Anterior cingulate cortex (tissue), 58 donors: ENCODE measurements around the gene PLPP1.

Experiments used
- DNase-seq, 58 donors: peaks; one replicate each; lab custom pipeline; 2025; lab: John Stamatoyannopoulos, UW

PLPP1 gene

DNA sequence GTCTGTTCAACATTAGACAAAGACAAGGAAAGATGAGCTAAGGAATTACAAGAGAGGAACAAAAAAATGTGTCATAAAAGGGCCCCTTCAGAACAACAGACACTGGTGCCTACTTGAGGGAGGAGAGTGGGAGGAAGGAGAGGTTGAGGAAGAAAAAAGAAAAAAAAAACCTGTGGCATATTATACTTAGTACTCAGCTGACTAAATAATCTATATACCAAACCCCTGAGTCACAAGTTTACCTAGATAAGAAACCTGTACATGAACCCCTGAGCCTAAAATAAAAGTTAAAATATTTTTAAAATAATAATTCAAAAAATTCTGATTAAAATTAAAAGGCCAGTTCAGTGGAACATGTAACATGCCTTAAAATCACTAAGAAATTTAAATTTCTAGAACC lies 119.7 kb downstream of the PLPP1 start:
- no peak for DNase-seq

DNA sequence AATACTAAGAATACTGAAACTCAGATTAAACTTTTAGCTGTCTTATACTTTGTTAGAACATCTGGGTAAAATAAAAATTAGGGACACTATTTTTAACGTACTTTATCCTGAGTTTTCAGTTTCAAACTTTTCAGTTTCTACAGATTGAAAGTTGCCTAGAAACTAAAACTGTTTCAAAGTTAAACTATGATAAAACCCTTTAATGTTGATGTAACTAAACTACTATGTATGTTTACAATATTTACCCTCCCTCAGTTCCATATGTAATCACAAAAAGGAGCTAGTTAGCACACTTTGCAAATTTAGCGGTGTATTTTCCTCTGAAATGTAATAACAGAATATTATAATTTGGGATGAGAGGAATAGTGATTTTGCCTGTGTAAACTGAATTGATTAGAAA lies 121.1 kb downstream of the PLPP1 start:
- no peak for DNase-seq

DNA sequence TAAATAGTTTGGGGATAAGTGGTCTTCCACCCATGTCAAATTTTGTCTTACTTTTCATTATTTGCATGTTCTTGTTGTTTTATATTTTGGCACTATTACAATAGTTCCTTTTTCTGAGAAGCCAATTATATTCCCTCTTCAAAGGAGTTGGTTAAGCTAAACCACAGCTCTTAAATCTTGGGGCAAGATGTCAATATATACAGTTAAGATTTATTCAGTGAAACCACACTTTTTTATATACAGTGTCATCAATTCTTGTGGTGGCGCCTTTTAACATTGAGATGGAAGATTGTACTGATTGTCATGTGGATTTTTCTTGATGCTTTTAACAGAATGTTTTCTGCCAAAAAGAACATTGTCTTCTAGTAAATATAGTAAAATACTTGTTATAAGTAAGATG lies 122.9 kb downstream of the PLPP1 start:
- DNase-seq = no peak

DNA sequence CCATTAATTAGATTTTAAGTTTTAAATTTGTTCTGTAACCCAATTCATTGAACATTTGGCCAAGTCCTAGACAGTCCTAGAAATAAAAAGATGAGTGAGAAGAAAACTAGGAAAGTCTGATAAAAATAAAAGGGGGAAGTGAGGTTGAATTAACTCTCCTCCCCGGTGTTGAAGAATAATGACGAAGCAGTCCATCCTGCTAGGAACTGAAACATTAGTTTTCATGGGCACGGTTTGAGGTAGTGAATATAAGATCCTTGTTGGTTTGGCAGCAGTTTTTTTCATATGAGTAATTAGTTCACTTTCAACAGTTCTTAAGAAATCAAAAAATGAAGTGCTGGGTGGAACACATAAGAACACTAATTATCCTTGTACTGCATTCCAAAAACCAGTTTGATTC lies 123.9 kb downstream of the PLPP1 start:
- DNase-seq = peak in 1 of 58 donors; percentile 9

DNA sequence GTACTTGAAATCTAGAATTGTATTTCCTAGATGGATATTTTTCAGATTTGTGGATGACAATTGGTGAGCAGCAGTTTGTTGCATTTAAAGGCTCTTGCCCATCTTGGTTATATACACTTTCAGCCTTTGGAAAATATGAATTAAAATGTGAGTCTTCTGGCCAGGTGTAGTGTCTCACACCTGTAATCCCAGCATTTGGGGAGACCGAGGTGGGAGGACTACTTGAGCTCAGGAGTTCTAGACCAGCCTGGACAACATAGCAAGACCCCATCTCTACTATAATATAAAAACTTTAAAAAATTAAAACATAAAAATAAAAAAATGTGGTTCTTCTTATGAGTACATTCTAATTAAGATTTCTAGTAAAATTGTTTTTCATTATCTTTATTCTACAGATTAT lies 125.0 kb downstream of the PLPP1 start:
- no peak for DNase-seq

DNA sequence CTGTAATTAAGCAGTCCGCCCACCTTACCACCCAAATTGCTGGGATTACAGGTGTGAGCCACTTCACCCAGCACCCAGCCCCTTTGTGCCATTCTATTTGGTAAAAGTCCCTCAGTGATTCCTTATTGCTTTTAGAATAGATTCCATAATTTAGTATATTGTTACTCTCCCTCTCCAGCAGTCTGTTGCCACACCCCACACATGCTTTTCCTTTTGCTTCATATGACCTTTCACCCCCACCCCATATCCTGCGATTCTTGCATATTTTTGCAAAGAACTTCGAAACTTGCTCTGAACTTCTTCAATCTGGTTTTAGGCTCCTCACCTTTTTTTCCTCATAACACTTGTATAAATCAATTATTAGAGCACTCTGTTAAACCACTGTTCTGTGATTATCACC lies 126.8 kb downstream of the PLPP1 start:
- DNase-seq = no peak

DNA sequence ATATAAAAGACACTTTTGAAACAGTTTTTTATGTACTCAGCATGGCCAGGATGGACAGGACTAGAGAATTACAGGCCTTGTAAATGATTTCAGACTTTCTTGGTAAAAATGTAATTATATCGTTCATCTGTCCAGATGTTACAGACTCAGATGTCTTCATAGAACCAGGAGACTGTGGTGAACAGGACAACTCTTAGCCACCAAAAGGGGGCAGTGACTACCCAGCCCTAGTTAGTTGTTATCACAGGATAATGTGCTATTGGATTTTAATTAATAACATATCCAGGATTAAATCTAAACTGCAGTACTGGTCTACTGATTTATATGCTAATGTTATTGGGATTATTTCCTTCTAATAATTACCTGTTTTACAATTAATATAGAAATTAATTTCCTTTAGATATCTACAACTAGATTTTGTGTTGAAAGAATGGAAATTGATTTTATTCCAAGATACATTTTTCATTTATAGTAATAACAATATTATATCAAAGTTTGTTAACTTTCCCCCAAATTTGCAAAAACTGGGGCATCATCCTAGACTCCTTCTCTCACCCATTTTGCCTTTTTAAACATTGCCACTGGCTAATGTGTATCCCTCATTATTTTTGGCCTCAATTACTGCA lies 127.6 kb downstream of the PLPP1 start:
- DNase-seq = peak in 12 of 58 donors; percentile 3 to 38 (median 12)

DNA sequence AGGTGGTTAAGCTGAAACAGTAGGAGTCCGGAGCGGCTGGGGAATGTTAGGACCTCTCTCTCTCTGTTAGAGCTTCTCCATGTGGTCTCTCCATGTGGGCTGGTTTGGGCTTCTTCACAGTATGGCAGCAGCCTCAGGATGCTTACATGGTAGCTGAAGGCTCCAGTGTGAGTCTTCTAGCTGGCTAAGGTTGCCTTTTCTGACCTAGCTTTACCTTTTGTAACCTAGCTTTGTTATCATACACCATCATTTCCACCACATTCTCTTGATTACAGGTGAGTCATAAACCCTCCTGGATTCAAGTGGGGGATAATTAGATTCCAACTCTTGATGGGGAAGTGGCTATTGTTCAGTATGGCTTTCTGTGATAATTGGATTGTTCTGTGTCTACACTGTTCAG lies 128.5 kb downstream of the PLPP1 start:
- no peak for DNase-seq

DNA sequence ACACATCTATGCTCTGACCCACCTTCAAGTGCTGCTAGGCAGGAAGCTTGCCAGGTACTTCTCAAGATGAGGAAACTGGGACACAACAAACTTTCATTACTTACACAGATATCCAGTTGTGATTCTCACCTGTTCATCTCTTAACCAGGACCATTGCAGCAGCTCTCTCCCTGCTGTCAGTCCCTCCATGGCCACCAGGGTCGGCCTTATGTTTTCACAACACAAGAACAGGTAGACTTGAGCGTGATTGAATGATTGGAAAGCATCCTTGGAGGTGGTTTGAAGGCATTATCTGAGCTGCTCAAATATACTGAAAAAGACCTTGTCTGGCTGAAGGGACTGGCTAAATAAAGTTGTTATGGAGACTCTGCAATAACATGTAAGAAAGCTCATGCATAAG lies 132.6 kb downstream of the PLPP1 start:
- DNase-seq = no peak

DNA sequence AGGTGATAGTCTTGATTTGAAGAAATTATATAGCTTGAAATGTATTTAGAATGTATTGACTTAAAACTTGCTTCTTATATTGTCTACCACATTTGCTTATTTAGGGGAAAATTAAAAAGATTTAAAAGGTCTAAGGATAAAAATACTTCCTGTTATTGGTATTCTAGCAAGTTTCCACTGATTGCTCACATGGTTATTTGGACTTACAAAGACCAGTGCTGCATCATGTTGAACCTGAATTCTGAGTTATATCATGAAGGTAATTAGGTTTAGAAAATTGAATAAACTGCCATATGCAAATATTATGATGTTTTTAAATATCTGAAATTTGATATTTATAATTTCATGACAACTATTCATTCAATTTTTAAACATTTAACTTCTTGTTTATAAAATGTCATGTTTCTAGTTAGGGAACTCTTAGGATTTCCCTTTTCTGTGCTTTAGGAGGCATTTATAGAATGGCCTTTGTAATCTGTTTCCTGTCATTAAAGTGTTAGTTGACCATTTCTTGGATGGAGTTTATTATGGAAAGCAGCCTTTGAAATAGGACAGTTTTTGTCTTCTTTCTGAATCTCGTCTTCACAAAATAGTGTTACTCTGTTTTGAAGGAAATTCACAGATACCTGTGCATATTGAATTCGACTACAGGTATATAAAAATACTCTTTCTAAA lies 141.1 kb downstream of the PLPP1 start:
- no peak for DNase-seq

DNA sequence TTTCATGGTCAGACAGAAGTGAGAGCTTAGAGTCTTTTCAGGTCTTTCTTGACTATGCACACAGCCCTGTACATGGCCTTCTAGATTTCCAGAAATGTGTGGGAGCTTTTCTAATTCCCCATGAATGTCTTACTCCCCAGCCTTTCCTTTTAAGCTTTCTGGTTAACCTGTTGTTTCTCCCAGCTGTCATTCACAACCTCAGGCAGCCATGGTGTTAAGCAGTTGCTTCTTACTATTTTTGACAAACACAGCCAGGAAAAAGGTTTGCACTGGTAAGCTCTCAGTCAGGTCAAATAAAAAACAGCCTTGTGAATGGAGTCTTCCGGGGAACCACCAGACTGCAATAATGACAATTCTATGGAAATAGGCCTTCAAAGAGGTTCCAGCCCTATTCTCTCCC lies 142.1 kb downstream of the PLPP1 start:
- no peak for DNase-seq

DNA sequence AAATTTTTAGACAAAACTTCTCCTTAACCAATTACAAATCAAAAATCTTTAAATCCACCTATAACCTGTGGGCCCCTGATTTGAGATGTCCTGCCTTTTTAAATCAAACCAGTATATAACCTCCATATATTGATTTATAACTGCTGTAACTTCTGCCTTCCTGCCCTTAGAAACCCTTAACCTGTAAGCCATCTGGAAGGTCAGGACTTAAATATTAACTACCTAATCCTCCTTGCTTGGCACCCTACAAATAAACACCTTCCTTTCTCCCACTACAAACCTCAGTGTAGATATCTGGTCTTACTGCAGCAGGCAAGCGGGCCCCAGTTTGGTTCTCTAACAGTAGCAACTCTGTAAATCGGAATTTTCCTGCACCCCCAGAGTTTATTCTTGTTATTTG lies 143.1 kb downstream of the PLPP1 start:
- DNase-seq = no peak

DNA sequence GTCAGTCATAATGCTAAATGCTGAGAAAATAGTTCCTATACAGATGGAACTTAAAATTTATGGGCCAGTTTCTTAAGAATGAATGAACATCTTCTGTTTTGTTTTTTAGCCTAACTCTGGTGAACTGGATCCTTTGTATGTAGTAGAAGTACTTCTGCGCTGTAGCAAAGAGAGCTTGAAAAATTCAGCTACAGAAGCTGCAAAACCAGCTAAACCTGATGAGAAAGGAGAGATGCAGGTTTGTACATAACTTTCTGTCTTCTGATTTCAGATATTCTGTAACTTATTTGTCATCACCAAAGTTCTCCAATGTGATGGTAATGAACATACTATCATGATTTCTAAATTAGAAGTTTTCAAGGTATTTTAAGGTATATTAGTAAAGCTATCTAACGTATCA lies 146.9 kb downstream of the PLPP1 start:
- DNase-seq = no peak

DNA sequence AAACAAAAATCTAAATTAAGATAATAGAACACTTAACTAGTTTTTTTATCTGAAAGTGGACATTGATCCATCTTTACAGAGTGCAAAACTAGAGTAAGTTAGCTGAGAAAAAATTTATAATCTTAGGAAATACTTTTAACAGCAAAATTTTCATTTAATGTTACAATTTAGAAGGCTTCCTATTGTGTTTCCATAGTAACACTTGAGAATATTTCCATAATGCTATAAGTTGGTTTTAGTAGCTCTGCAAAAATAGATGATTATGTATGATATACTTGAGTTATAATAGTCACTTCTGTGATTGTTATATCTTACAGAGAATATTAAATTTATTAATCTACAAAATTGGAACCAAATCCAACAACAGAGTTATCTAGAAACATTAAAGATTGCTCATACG lies 148.4 kb downstream of the PLPP1 start:
- DNase-seq = no peak

DNA sequence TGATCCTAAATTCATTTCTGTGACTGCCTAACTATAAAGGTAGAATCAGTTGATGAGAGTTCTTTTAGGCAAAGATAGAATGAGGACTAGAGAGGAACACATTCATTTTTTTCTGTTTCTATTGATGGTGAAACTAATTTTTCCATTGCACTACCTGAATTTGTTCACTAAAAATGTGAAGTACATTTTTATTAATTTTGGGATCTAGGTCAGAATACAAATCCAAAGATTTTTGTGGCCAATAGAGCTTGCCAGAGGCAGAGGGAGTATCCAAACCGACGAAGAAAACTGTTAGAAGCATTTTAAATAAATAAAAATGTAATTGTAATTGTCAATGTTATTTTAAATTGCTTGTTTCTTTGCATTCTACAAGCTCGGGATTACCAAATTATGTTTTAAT lies 148.9 kb downstream of the PLPP1 start:
- no peak for DNase-seq

DNA sequence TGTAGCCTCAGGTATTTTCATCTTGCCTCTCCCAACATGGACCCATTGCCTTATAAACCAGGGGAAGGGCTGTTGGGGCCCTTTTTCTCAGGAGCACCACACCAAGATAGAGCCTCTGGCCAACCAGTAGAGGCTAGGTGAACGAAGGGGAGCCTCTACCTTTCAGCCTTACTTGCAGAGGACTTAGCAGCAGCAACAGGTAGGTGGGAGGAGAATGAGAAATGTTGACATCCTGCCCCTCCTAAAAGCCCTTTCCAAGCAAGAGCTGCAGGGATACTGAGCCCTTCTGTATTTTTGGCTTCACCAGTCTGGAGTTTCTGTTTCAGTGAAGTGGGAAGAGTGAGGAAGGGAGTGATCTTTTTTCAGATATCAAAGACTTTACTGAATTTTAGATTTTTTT lies 149.5 kb downstream of the PLPP1 start:
- no peak for DNase-seq

DNA sequence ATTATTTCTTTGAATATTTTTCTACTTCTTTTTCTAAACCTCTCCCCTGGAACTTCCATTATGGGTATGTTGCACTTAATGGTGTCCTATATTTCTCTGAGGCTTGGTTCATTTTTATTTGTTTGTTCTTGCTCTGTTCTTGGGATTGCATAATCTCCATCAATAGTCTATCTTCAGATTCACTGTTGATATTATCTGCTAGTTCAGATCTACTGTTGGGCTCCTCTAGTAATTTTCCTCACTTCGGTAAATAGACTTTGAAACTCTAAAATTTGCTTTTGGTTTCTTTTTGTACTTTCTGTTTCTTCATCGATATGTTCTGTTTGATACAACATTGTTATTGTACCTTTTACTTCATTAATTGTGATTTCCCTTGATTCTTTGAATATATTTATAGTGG lies 150.7 kb downstream of the PLPP1 start:
- DNase-seq = no peak

DNA sequence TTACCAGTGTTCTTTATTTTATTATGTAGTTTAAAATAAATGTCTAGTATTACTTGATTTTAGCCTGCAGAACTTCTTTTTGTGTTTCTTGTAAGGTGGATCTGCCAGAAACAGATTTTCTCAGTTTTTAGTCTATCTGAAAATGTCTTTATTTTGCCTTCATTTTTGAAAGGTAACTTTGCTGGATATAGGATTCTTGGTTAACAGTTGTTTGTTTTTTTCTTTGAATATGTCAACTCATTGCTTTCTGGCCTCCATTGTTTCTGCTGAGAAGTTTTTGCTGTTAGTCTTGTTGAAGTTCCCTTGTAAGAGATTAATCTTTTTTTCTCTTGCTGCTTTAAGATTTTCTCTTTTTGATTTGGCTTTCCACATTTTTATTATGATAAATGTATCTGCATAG lies 151.5 kb downstream of the PLPP1 start:
- no peak for DNase-seq

DNA sequence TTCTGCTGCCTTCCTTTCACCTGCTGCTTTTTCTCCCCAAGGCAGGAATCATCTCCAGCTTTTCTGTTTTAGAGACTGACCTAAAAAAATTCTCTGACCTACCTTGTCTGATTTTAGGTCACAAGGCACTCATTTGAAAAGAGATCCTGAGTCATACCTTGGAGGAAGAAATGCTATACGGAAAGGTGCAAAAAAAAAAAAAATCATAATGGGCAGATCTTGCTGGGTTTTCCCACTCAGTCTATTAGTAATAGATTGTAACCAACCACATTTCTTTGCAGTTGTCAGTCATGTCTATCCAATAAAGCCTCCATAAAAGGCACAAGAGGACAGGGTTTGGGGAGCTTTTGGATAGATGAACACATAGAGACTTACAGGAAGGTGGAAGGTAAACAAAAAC lies 157.0 kb downstream of the PLPP1 start:
- no peak for DNase-seq
